K562 treated with DMSO at 1 percent for 4 hours (cell line): ENCODE results near the gene PSMB7. TPM values are rescaled to one million over a fixed set of nuclear protein-coding genes. Genes with fewer than 3 reads are reported as not detected.

ENCODE experiments used
- total RNA-seq: library from RNA; unstranded; fragments of 300-600 nt; gene quantifications from 2 replicates; pipeline ENCODE4 v1.2.3, GENCODE V29; 2022; ENCODE audit not compliant: insufficient read depth

The PSMB7 gene
- 337 and 346 TPM in 2 replicates for total RNA-seq

GRCh38 chr9:124415102-124415851, at the start of gene PSMB7:
Gene PSMB7 (minus strand): TSS chr9:124415442. CDS start chr9:124415425, 17 bp downstream.

DNA sequence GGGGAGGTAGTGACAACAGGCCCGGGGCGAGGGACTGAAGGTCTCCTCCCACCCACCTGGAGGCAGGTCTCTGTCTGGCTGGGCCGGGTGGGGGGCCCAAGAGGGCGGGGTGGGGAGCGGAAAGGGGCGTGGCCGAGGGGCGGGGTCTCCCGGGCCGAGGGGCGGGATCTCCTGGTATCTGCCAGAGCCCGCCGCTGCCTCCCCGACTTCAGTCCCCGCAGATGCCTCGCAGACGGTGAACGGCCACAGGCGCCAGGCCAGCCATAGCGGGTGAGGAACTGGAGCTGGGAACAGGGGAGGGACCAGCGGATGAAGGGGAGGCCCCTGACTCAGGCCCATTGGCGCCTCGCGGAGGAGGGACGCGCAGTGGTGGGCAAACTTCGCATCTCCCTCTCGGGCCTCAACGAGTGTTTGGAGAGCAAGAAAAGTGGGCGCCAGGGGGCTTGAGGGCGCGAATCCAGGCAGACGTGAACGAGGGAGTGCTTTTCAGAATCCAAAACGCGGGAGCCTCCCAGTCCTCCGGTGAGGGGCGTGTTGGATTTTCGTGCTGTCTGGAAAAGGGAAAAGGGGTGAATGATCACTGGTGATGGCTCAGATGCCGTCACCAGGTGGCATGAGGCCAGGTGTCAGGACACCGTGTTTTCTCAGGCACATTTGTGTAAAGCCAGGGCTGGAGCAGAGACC, 35.1 kb upstream of the PSMB7 start, which contains the start of gene ADGRD2:
Gene ADGRD2 (plus strand): TSS at position 211 of the 684 bp plus-strand sequence. CDS start 1,216 bp downstream, outside the sequence.

Other genes starting within 250 kb of the PSMB7 start
- 8.0 and 9.7 TPM in 2 replicates for gene NEK6, start 157.5 kb downstream of the PSMB7 start, total RNA-seq
- not detected in 2 replicates for gene ADGRD2, start 35.0 kb upstream of the PSMB7 start, total RNA-seq
- not detected in 2 replicates for gene NR5A1, start 92.0 kb upstream of the PSMB7 start, total RNA-seq